ENCODE results near the gene OLR1.

OLR1 gene

DNA sequence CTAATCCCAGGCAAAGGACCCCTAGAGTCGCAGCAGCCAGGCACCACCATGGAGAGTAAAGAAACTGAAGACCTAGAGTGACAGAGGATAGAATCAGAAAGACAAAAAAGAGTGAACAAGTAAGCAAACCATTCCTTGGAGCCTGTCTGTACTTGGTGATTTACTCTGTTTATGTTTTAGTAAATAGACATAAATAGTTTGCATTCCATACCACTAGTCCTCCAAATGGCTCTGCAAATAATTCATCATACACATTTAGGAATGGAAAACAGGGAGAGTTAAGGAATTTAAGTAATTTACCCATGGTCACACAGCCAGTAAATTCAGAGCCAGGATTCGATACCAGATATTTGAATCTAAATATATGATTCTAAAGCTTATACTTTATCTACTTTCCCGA is 2.8 kb downstream of the OLR1 start:
- Histone ChIP-seq H3K27me3 (ENCODE audit: insufficient read depth, low read length, poor library complexity, severe bottlenecking) (no peaks in the 10 kb centered on the region), H4K20me1 (ENCODE audit: insufficient read depth, low read length, poor library complexity, severe bottlenecking) (no peaks in the 10 kb centered on the region), H3K4me1 (ENCODE audit: insufficient read depth, low read length, poor library complexity, severe bottlenecking) (no peaks in the 10 kb centered on the region), H3K79me2 (ENCODE audit: insufficient read depth, low read length) (no peaks in the 10 kb centered on the region), H3K4me2 (ENCODE audit: low read depth, low read length, poor library complexity, severe bottlenecking) (no peak overlapping the region), H3F3A (ENCODE audit: low read depth) (no peaks in the 10 kb centered on the region), H3K4me3 (ENCODE audit: low read length, poor library complexity, severe bottlenecking) (no peak overlapping the region), H3K36me3 (ENCODE audit: insufficient read depth, low read length) (no peaks in the 10 kb centered on the region), H3K9me2 (replicated peaks; ENCODE audit: low read depth, low read length) (no peaks in the 10 kb centered on the region), H2AFZ (ENCODE audit: low read length) (no peak overlapping the region), H3K9ac (ENCODE audit: low read depth, low read length, poor library complexity, severe bottlenecking) (no peak overlapping the region), H3K9me3 (ENCODE audit: insufficient read depth, low read depth, low read length) (no peaks in the 10 kb centered on the region)
- TF ChIP-seq EZH2phosphoT487 (IDR thresholded peaks at IDR 0.05; ENCODE audit: borderline replicate concordance) (no peak), CTCF (conservative IDR thresholded peaks at IDR 0.05; ENCODE audit: low read length) (no peak)

- Histone ChIP-seq H4K20me1 (ENCODE audit: insufficient read depth, low read length, poor library complexity, severe bottlenecking) (no peaks in the 10 kb centered on the region), H2AFZ (ENCODE audit: low read length) (no peak overlapping the region), H3K4me2 (ENCODE audit: low read depth, low read length, poor library complexity, severe bottlenecking) (no peak overlapping the region), H3K9ac (ENCODE audit: low read depth, low read length, poor library complexity, severe bottlenecking) (no peak overlapping the region), H3K27me3 (ENCODE audit: insufficient read depth, low read length, poor library complexity, severe bottlenecking) (no peaks in the 10 kb centered on the region), H3K4me3 (ENCODE audit: low read length, poor library complexity, severe bottlenecking) (no peak overlapping the region), H3K36me3 (ENCODE audit: insufficient read depth, low read length) (no peaks in the 10 kb centered on the region), H3K9me2 (replicated peaks; ENCODE audit: low read depth, low read length) (no peaks in the 10 kb centered on the region), H3K9me3 (ENCODE audit: insufficient read depth, low read depth, low read length) (no peaks in the 10 kb centered on the region), H3F3A (ENCODE audit: low read depth) (no peaks in the 10 kb centered on the region), H3K4me1 (ENCODE audit: insufficient read depth, low read length, poor library complexity, severe bottlenecking) (no peaks in the 10 kb centered on the region), H3K79me2 (ENCODE audit: insufficient read depth, low read length) (no peaks in the 10 kb centered on the region)
- TF ChIP-seq EZH2phosphoT487 (IDR thresholded peaks at IDR 0.05; ENCODE audit: borderline replicate concordance) (no peak), CTCF (conservative IDR thresholded peaks at IDR 0.05; ENCODE audit: low read length) (no peak)
These were observed 4.3 kb downstream of the OLR1 start for GRCh38 chr12:10167599-10167998.

DNA sequence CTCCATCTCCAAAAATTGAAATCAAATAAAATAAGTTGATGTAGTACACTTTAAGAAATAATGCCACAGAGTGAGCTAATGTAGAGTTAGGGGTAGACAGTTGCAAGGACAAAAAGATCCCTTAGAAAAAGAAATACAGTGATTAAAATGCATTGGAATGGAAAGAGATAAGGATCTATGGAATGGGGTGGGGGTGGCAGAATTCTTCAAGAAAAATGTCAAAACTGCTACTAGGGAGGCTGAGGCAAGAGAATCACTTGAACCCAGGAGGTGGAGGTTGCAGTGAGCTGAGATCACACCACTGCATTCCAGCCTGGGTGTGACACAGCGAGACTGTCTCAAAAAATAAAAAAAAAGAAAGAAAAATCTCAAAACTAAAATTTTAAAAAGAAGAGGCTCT is 6.5 kb downstream of the OLR1 start:
- Histone ChIP-seq H3K4me1 (ENCODE audit: insufficient read depth, low read length, poor library complexity, severe bottlenecking) (no peaks in the 10 kb centered on the region), H2AFZ (ENCODE audit: low read length) (no peak overlapping the region), H4K20me1 (ENCODE audit: insufficient read depth, low read length, poor library complexity, severe bottlenecking) (no peaks in the 10 kb centered on the region), H3K9me3 (ENCODE audit: insufficient read depth, low read depth, low read length) (no peaks in the 10 kb centered on the region), H3K27me3 (ENCODE audit: insufficient read depth, low read length, poor library complexity, severe bottlenecking) (no peaks in the 10 kb centered on the region), H3K36me3 (ENCODE audit: insufficient read depth, low read length) (no peaks in the 10 kb centered on the region), H3K4me3 (ENCODE audit: low read length, poor library complexity, severe bottlenecking) (no peak overlapping the region), H3F3A (ENCODE audit: low read depth) (no peaks in the 10 kb centered on the region), H3K79me2 (ENCODE audit: insufficient read depth, low read length) (no peaks in the 10 kb centered on the region), H3K4me2 (ENCODE audit: low read depth, low read length, poor library complexity, severe bottlenecking) (no peak overlapping the region), H3K9ac (ENCODE audit: low read depth, low read length, poor library complexity, severe bottlenecking) (no peak overlapping the region), H3K9me2 (replicated peaks; ENCODE audit: low read depth, low read length) (no peaks in the 10 kb centered on the region)
- TF ChIP-seq EZH2phosphoT487 (IDR thresholded peaks at IDR 0.05; ENCODE audit: borderline replicate concordance), result no peak
- no peak for TF ChIP-seq CTCF (conservative IDR thresholded peaks at IDR 0.05; ENCODE audit: low read length)

Data from Loucy (cell line).